WTC11 (cell line): ENCODE measurements around the gene RTL1.

Experiments
- CREB1 ChIP-seq: sonication (generic); formaldehyde crosslinking; IDR thresholded peaks from 2 replicates; pipeline ENCODE4 v1.8.0; 2023; ENCODE audit warnings: mild to moderate bottlenecking, missing genetic modification reagents
- FOXP1 ChIP-seq: sonication (generic); formaldehyde crosslinking; IDR thresholded peaks from 2 replicates; pipeline ENCODE4 v1.8.0; 2022; ENCODE audit warnings: missing genetic modification reagents, mild to moderate bottlenecking, moderate library complexity, borderline replicate concordance
- KAT7 ChIP-seq: sonication (generic); formaldehyde crosslinking; IDR thresholded peaks from 2 replicates; pipeline ENCODE4 v1.8.1; 2023; ENCODE audit warnings: missing genetic modification reagents, mild to moderate bottlenecking, borderline replicate concordance
- NFYB ChIP-seq: sonication (generic); formaldehyde crosslinking; conservative IDR thresholded peaks from 2 replicates; pipeline ENCODE4 v1.8.0; 2022; ENCODE audit warnings: low read depth, missing genetic modification reagents
- NR2C2 ChIP-seq: sonication (generic); formaldehyde crosslinking; IDR thresholded peaks from 2 replicates; pipeline ENCODE4 v1.8.0; 2022; ENCODE audit warnings: mild to moderate bottlenecking, missing genetic modification reagents
- TEAD4 ChIP-seq: sonication (generic); formaldehyde crosslinking; IDR thresholded peaks from 2 replicates; pipeline ENCODE4 v1.8.0; 2022; ENCODE audit warnings: mild to moderate bottlenecking, missing genetic modification reagents
- ZNF396 ChIP-seq: fragments of 250-450 bp; sonication (Bioruptor Pico); IDR thresholded peaks from 2 replicates; pipeline ENCODE4 v1.8.0; 2021; ENCODE audit warnings: mild to moderate bottlenecking, moderate library complexity, borderline replicate concordance
- TF ChIP-seq, protein P1 (sequence below): sonication (generic); formaldehyde crosslinking; IDR thresholded peaks from 2 replicates; pipeline ENCODE4 v1.8.0; 2023; ENCODE audit warnings: missing genetic modification reagents
- TF ChIP-seq, protein P2 (sequence below): sonication (generic); formaldehyde crosslinking; conservative IDR thresholded peaks from 2 replicates; pipeline ENCODE4 v1.8.1; 2022; ENCODE audit warnings: mild to moderate bottlenecking, missing genetic modification reagents
- TF ChIP-seq, protein P3 (sequence below): sonication (generic); formaldehyde crosslinking; IDR thresholded peaks from 2 replicates; pipeline ENCODE4 v1.8.0; 2022; ENCODE audit warnings: mild to moderate bottlenecking, missing genetic modification reagents
- TF ChIP-seq, protein P4 (sequence below): fragments of 200-600 bp; IDR thresholded peaks from 2 replicates; pipeline ENCODE4 v1.8.0; 2022; ENCODE audit warnings: antibody characterized with exemption
- TF ChIP-seq, protein P5 (sequence below): sonication (generic); formaldehyde crosslinking; IDR thresholded peaks from 2 replicates; pipeline ENCODE4 v1.8.0; 2022; ENCODE audit warnings: missing genetic modification reagents

DNA sequence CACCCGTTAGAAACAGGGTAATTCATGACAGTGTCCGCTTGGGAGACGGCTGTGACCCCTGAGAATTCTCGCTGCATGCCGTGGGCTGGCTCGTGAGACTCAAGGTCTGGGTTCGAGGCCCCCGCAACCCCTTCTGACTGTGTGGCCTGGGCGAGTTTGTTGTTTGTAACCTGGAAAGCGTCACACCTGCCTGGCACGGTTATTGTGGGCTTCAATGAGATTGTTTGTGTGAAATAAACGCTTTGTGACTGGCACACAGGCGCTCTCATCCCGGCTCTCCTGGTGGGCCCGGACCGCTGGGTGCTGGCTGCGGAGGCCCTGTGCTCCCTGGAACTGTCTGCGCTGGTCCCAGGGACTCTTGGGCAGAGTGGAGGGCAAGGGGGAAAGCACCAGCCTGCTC lies 43.7 kb downstream of the RTL1 start:
- TF ChIP-seq, protein P1, sequence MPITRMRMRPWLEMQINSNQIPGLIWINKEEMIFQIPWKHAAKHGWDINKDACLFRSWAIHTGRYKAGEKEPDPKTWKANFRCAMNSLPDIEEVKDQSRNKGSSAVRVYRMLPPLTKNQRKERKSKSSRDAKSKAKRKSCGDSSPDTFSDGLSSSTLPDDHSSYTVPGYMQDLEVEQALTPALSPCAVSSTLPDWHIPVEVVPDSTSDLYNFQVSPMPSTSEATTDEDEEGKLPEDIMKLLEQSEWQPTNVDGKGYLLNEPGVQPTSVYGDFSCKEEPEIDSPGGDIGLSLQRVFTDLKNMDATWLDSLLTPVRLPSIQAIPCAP: no peak
- TF ChIP-seq NFYB (CRISPR knock-in tag) (no peak), NR2C2 (CRISPR knock-in tag) (no peak), CREB1 (CRISPR knock-in tag) (no peak), ZNF396 (CRISPR knock-in tag) (no peak), FOXP1 (CRISPR knock-in tag) (no peak), KAT7 (CRISPR knock-in tag) (no peak), TEAD4 (CRISPR knock-in tag) (no peak)
- TF ChIP-seq, protein P2, sequence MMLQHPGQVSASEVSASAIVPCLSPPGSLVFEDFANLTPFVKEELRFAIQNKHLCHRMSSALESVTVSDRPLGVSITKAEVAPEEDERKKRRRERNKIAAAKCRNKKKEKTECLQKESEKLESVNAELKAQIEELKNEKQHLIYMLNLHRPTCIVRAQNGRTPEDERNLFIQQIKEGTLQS (CRISPR knock-in tag): no peak
- TF ChIP-seq, protein P3, sequence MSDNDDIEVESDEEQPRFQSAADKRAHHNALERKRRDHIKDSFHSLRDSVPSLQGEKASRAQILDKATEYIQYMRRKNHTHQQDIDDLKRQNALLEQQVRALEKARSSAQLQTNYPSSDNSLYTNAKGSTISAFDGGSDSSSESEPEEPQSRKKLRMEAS: no peak
- TF ChIP-seq, protein P4, sequence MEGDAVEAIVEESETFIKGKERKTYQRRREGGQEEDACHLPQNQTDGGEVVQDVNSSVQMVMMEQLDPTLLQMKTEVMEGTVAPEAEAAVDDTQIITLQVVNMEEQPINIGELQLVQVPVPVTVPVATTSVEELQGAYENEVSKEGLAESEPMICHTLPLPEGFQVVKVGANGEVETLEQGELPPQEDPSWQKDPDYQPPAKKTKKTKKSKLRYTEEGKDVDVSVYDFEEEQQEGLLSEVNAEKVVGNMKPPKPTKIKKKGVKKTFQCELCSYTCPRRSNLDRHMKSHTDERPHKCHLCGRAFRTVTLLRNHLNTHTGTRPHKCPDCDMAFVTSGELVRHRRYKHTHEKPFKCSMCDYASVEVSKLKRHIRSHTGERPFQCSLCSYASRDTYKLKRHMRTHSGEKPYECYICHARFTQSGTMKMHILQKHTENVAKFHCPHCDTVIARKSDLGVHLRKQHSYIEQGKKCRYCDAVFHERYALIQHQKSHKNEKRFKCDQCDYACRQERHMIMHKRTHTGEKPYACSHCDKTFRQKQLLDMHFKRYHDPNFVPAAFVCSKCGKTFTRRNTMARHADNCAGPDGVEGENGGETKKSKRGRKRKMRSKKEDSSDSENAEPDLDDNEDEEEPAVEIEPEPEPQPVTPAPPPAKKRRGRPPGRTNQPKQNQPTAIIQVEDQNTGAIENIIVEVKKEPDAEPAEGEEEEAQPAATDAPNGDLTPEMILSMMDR: no peak
- TF ChIP-seq, protein P5, sequence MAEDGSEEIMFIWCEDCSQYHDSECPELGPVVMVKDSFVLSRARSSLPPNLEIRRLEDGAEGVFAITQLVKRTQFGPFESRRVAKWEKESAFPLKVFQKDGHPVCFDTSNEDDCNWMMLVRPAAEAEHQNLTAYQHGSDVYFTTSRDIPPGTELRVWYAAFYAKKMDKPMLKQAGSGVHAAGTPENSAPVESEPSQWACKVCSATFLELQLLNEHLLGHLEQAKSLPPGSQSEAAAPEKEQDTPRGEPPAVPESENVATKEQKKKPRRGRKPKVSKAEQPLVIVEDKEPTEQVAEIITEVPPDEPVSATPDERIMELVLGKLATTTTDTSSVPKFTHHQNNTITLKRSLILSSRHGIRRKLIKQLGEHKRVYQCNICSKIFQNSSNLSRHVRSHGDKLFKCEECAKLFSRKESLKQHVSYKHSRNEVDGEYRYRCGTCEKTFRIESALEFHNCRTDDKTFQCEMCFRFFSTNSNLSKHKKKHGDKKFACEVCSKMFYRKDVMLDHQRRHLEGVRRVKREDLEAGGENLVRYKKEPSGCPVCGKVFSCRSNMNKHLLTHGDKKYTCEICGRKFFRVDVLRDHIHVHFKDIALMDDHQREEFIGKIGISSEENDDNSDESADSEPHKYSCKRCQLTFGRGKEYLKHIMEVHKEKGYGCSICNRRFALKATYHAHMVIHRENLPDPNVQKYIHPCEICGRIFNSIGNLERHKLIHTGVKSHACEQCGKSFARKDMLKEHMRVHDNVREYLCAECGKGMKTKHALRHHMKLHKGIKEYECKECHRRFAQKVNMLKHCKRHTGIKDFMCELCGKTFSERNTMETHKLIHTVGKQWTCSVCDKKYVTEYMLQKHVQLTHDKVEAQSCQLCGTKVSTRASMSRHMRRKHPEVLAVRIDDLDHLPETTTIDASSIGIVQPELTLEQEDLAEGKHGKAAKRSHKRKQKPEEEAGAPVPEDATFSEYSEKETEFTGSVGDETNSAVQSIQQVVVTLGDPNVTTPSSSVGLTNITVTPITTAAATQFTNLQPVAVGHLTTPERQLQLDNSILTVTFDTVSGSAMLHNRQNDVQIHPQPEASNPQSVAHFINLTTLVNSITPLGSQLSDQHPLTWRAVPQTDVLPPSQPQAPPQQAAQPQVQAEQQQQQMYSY (CRISPR knock-in tag): no peak
